ENCODE data around the gene LRR1. TPM values are rescaled to one million over a fixed set of nuclear protein-coding genes. Genes with fewer than 3 reads are reported as not detected.

LRR1 gene
- total RNA-seq, 1 donor from 2014 or later: 16.4 TPM

DNA sequence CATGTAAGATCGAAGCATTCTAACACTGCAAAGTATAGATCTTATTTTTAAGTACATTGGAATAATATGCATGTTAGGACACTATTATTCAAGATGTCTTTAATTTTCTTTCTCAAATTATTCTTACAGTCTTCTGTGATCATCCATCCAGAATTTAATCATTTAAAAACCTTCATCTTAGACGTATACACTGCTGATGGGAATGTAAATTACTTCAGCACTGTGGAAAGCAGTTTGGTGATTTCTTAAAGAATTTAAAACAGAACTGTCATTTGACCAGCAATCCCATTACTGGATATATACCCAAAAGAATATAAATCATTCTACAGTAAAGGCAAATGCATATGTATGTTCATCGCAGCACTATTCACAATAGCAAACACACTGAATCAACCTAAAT is 9.4 kb upstream of the LRR1 start:
- TF ChIP-seq, protein P1, sequence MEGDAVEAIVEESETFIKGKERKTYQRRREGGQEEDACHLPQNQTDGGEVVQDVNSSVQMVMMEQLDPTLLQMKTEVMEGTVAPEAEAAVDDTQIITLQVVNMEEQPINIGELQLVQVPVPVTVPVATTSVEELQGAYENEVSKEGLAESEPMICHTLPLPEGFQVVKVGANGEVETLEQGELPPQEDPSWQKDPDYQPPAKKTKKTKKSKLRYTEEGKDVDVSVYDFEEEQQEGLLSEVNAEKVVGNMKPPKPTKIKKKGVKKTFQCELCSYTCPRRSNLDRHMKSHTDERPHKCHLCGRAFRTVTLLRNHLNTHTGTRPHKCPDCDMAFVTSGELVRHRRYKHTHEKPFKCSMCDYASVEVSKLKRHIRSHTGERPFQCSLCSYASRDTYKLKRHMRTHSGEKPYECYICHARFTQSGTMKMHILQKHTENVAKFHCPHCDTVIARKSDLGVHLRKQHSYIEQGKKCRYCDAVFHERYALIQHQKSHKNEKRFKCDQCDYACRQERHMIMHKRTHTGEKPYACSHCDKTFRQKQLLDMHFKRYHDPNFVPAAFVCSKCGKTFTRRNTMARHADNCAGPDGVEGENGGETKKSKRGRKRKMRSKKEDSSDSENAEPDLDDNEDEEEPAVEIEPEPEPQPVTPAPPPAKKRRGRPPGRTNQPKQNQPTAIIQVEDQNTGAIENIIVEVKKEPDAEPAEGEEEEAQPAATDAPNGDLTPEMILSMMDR (IDR thresholded peaks at IDR 0.05; ENCODE audit: unreplicated experiment): no peak
- H3K4me3 Mint-ChIP-seq (ENCODE audit: low read depth): no peak overlapping the region
- DNase-seq (ENCODE audit: low spot score, unreplicated experiment): no peak
- H3K27ac Mint-ChIP-seq: no peak overlapping the region
- H3K27me3 Mint-ChIP-seq: no peaks in the 10 kb centered on the region
- H3K9me3 Mint-ChIP-seq (ENCODE audit: low read depth): no peaks in the 10 kb centered on the region
- H3K4me1 Mint-ChIP-seq (ENCODE audit: low read depth): peaks cover 8% of the 10 kb centered on the region
- peaks cover 2% of the 10 kb centered on the region for H3K36me3 Mint-ChIP-seq (ENCODE audit: insufficient read depth)

DNA sequence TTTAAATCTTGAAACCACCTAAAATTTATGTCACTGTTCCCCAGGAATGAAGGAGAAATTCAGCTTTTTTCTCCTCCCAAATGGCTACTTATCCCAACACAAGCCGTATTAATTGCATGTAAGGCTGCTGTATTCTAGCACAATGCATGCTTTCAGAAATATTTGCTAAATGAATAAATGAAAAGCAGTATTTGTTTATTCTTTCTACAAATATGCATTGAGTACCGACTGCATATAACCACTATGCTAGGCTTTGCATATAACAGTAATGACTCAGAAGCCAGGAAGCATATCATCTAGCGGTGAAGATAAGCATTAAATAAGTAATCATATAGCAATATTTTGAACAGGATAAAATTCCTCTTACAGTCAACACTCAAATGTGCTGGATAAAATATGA is 5.7 kb upstream of the LRR1 start:
- Mint-ChIP-seq H3K27ac (no peak overlapping the region), H3K4me1 (ENCODE audit: low read depth) (peaks cover 25% of the 10 kb centered on the region), H3K9me3 (ENCODE audit: low read depth) (no peaks in the 10 kb centered on the region), H3K36me3 (ENCODE audit: insufficient read depth) (no peaks in the 10 kb centered on the region), H3K27me3 (no peaks in the 10 kb centered on the region), H3K4me3 (ENCODE audit: low read depth) (no peak overlapping the region)
- TF ChIP-seq, protein P1 (IDR thresholded peaks at IDR 0.05; ENCODE audit: unreplicated experiment): no peak
- no peak for DNase-seq (ENCODE audit: low spot score, unreplicated experiment)

DNA sequence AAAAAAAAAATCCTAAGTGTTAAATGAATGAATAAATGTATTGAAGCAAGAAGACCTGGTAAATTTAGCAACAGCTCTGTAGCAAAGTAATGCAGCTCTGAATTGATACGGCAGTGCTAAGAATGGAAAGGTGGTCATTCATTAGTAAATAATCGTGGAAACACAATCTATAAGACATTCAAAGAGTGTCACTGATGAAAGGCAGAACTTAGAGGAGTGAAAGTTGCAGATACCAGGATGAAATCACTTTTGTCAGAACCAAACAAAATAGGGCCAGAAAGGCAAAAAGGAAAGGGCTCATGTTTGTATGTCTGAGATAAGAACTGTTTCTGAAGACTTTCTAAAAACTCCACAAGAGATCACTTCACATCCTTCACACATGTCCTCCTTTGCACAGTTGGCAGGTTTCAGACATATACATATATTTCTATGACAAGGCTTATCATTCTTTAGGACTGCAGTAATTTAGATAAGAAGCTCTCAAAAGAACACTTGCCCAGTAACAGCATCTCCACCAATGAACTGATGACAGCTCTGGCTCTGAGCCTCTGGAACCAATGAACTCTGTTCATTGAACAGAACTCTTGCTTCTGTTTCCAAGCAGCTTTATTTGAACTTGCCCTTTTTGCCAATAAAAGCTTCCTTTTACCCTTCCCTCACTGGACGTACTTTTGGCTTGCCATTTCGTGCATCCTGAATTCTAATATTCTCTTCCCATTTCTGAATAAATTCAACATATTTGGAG is 4.2 kb upstream of the LRR1 start:
- Mint-ChIP-seq H3K36me3 (ENCODE audit: insufficient read depth) (no peaks in the 10 kb centered on the region), H3K4me3 (ENCODE audit: low read depth) (peak overlapping the region; percentile 22), H3K27ac (peak overlapping the region; percentile 93), H3K4me1 (ENCODE audit: low read depth) (peaks cover 28% of the 10 kb centered on the region), H3K27me3 (no peaks in the 10 kb centered on the region), H3K9me3 (ENCODE audit: low read depth) (no peaks in the 10 kb centered on the region)
- DNase-seq (ENCODE audit: low spot score, unreplicated experiment): no peak
- TF ChIP-seq, protein P1 (IDR thresholded peaks at IDR 0.05; ENCODE audit: unreplicated experiment): no peak

DNA sequence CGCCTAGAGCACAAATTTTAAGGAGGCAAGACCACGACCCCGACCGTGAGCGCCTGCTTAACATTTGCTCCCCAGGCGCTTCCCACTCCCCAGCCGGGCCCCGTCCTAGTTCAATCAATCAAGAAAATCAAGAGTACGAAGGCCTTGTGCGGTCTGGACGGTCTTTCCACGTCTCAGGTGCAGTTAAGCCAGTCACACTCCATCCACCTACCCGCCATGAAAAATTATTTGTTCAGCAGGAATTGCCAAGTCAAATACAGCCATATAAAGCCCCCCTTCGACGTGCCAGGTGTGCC is 603 bp upstream of the LRR1 start:
- H3K9me3 Mint-ChIP-seq (ENCODE audit: low read depth): no peaks in the 10 kb centered on the region
- no peaks in the 10 kb centered on the region for H3K27me3 Mint-ChIP-seq
- peak overlapping the region; percentile 86 for H3K4me3 Mint-ChIP-seq (ENCODE audit: low read depth)
- no peak for DNase-seq (ENCODE audit: low spot score, unreplicated experiment)
- H3K4me1 Mint-ChIP-seq (ENCODE audit: low read depth): peaks cover 34% of the 10 kb centered on the region
- TF ChIP-seq, protein P1 (IDR thresholded peaks at IDR 0.05; ENCODE audit: unreplicated experiment): no peak
- no peaks in the 10 kb centered on the region for H3K36me3 Mint-ChIP-seq (ENCODE audit: insufficient read depth)
- H3K27ac Mint-ChIP-seq: peak overlapping the region; percentile 98

DNA sequence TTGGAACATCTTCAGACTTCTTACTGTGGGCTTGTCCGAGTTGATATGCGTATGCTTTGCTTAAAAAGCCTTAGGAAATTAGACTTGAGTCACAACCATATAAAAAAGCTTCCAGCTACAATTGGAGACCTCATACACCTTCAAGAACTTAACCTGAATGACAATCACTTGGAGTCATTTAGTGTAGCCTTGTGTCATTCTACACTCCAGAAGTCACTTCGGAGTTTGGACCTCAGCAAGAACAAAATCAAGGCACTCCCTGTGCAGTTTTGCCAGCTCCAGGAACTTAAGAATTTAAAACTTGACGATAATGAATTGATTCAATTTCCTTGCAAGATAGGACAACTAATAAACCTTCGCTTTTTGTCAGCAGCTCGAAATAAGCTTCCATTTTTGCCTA is 8.8 kb downstream of the LRR1 start:
- no peak for DNase-seq (ENCODE audit: low spot score, unreplicated experiment)
- TF ChIP-seq, protein P1 (IDR thresholded peaks at IDR 0.05; ENCODE audit: unreplicated experiment): no peak
- H3K27me3 Mint-ChIP-seq: no peaks in the 10 kb centered on the region
- H3K4me3 Mint-ChIP-seq (ENCODE audit: low read depth): no peak overlapping the region
- no peak overlapping the region for H3K27ac Mint-ChIP-seq
- no peaks in the 10 kb centered on the region for H3K4me1 Mint-ChIP-seq (ENCODE audit: low read depth)
- no peaks in the 10 kb centered on the region for H3K9me3 Mint-ChIP-seq (ENCODE audit: low read depth)
- peaks cover 8% of the 10 kb centered on the region for H3K36me3 Mint-ChIP-seq (ENCODE audit: insufficient read depth)

Data from progenitor cell of endocrine pancreas (in vitro differentiated cells).